Stimulated activated CD8-positive, alpha-beta memory T cell treated with anti-CD3 and anti-CD28 coated beads, Interleukin-12 subunit alpha, Interleukin-12 subunit beta, amount 100 ng/mL, for 24 hours (primary cell): ENCODE results near the gene ZNF143.
A peak's percentile ranks its signal among the peaks of the same experiment; 100 is the strongest.
"Not testable (repeated sequence)": the region's sequence is repeated elsewhere in the genome, so short reads cannot be mapped to it uniquely, and the experiment has no call there.

Experiments
- DNase-seq: peaks from one replicate; pipeline ENCODE4 v3.0.0-alpha.2; 2020; ENCODE audit errors: extremely low read depth

ZNF143 gene

GRCh38 chr11:9498457-9499078 lies 37.8 kb downstream of the ZNF143 start:
- DNase-seq, result no peak

- DNase-seq, result peak; percentile 38
These were observed 45.9 kb downstream of the ZNF143 start for GRCh38 chr11:9506489-9507276.

- no peak for DNase-seq
These were observed 46.4 kb downstream of the ZNF143 start for GRCh38 chr11:9507277-9507580.

- no peak for DNase-seq
These were observed 48.2 kb downstream of the ZNF143 start for GRCh38 chr11:9509041-9509440.

- no peak for DNase-seq
These were observed 51.7 kb downstream of the ZNF143 start for GRCh38 chr11:9512370-9513019.

- DNase-seq, result not testable (repeated sequence)
These were observed 53.8 kb downstream of the ZNF143 start for GRCh38 chr11:9514576-9514975.

GRCh38 chr11:9516113-9516512 lies 55.3 kb downstream of the ZNF143 start:
- no peak for DNase-seq

- DNase-seq, result no peak
These were observed 58.1 kb downstream of the ZNF143 start for GRCh38 chr11:9518835-9519410.

- DNase-seq, result no peak
These were observed 63.2 kb downstream of the ZNF143 start for GRCh38 chr11:9524001-9524400.

GRCh38 chr11:9525116-9525515 lies 64.3 kb downstream of the ZNF143 start:
- DNase-seq, result no peak

- DNase-seq, result no peak
These were observed 66.8 kb downstream of the ZNF143 start for GRCh38 chr11:9527481-9528135.

- DNase-seq, result no peak
These were observed 67.3 kb downstream of the ZNF143 start for GRCh38 chr11:9528136-9528501.

- DNase-seq, result no peak
These were observed 67.9 kb downstream of the ZNF143 start for GRCh38 chr11:9528573-9529333.

GRCh38 chr11:9529334-9529650 lies 68.5 kb downstream of the ZNF143 start:
- DNase-seq, result no peak

GRCh38 chr11:9530020-9530621 lies 69.3 kb downstream of the ZNF143 start:
- no peak for DNase-seq

GRCh38 chr11:9530901-9531625 lies 70.3 kb downstream of the ZNF143 start:
- no peak for DNase-seq

- DNase-seq, result no peak
These were observed 72.2 kb downstream of the ZNF143 start for GRCh38 chr11:9533058-9533457.

GRCh38 chr11:9533736-9534473 lies 73.1 kb downstream of the ZNF143 start:
- DNase-seq, result no peak

GRCh38 chr11:9535189-9535781 lies 74.5 kb downstream of the ZNF143 start:
- DNase-seq, result peak; percentile 64

- no peak for DNase-seq
These were observed 77.7 kb downstream of the ZNF143 start for GRCh38 chr11:9538548-9538947.
